Erythroblast (primary cell): ENCODE measurements around the gene CDH22.

Source experiments
- DNase-seq, 2 experiments: peaks; one replicate each; lab custom pipeline; 2025; lab: John Stamatoyannopoulos, UW
- GATA1 ChIP-seq: IDR thresholded peaks from 2 replicates; pipeline ENCODE4 v1.6.1; 2011; ENCODE audit warnings: low read depth, mild to moderate bottlenecking, control low read depth, low read length, moderate library complexity
- POLR2A ChIP-seq: IDR thresholded peaks from 2 replicates; pipeline ENCODE4 v1.6.1; 2011; ENCODE audit warnings: mild to moderate bottlenecking, low read length

CDH22 gene

GRCh38 chr20:46135856-46136633 is 172.3 kb downstream of the CDH22 start:
- TF ChIP-seq GATA1 = no peak
- DNase-seq = no peak

- TF ChIP-seq POLR2A = no peak
- no peak for TF ChIP-seq GATA1
- no peak for DNase-seq
Observed at GRCh38 chr20:46134716-46135115, 173.6 kb downstream of the CDH22 start.

DNA sequence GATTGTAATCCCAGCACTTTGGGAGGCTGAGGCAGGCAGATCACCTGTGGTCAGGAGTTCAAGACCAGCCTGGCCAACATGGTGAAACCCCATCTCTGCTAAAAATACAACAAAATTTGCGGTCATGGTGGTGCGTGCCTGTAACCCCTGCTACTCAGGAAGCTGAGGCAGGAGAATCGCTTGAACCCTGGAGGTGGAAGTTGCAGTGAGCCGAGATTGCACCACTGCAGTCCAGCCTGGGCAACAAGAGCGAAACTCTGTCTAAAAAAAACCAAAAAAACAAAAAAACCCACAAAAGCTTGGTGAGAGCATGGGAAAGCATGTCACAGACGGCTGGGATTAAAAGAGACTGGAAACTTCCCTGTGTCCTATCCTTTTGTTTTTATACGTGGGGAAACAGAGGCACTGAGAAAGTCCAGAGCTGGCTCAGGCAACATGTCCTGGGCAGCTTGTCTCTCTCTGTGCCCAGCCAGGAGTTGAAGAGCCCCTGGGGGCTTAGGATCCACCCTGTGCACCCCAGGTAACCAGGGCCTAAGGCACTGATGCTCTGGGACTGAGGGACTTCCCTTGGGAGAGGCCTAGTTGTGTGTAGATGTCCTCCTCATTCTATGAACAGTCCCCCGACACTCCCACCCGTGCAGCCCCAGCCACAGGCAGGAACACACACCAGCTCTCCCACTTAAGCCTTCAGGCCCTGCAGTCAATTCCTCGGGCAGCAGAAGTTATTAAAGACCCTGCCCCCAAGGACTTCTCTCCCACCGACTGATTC is 174.2 kb downstream of the CDH22 start:
- TF ChIP-seq POLR2A = no peak
- no peak for TF ChIP-seq GATA1

DNA sequence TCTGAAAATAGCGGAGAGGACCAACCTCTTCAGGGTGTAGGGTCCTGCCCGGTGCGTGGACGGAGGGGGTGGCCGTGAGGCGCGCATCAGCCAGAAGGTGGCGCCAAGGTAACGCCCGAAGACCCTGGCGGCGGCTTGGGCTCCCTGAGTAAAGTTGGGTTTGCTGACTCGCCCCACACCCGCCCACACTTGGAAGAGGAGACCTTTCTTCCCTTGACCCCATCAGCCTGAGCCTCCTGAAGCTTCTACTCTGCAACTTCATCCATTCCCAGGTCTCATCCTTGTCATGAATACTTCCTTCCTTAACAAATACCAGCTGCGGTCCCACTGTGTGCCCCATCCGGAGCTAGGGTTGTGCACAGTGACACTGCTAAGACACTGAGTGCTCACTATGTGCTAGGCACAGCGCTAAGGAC is 175.6 kb downstream of the CDH22 start:
- peak; percentile 62 to 74 for DNase-seq
- no peak for TF ChIP-seq GATA1
- no peak for TF ChIP-seq POLR2A

More for the DNA sequence above, 174.2 kb downstream of the CDH22 start:
- DNase-seq = no peak

DNA sequence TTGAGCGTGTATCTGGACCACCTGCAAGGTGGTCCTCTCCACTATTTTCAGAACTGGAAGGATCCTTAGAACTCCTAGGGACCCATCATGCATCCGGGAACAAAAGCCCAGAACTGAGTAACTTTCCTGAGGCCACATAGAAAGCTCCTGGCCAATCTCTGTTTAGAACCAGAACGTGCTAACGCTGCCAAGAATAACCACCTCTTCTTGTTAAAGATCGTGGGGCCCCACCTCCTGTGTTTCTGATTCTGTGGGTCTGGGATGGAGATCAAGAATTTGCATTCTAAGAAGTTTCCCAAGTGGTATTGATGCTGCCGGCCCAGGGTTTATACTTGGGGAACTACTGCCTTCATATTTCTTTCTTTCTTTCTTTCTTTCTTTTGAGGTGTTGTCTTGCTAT is 176.9 kb downstream of the CDH22 start:
- no peak for DNase-seq

GRCh38 chr20:46130534-46130933 is 177.8 kb downstream of the CDH22 start:
- no peak for DNase-seq
- no peak for TF ChIP-seq POLR2A
- TF ChIP-seq GATA1 = no peak

More for the DNA sequence above, 176.9 kb downstream of the CDH22 start:
- no peak for TF ChIP-seq GATA1
- TF ChIP-seq POLR2A = no peak

DNA sequence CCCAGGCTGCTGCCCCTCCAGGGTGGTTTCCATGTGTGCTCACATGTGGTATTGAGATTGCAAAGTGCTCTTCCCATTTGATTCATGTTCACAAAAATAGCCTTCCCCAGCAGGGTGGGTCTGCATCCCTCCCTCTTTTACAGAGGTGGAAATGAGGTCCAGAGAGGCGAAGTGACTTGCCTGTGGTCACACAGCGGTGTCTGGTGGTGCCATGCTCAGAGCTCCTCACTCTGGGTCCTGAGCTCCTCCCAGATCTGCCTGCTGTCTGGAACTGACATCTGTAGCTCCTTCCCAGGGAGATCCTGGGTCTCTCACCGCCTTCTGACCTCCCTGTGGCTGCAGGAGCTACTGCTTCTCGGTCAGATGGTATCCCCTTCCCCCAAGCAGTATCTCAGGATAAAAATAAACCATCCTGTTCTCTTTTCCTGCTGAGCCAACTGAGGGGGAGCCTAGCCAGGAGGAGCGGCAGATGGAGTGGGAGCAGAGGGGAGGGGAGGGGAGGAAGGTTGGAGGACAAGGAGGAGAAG is 178.3 kb downstream of the CDH22 start:
- TF ChIP-seq POLR2A = no peak
- TF ChIP-seq GATA1 = no peak
- DNase-seq = no peak

DNA sequence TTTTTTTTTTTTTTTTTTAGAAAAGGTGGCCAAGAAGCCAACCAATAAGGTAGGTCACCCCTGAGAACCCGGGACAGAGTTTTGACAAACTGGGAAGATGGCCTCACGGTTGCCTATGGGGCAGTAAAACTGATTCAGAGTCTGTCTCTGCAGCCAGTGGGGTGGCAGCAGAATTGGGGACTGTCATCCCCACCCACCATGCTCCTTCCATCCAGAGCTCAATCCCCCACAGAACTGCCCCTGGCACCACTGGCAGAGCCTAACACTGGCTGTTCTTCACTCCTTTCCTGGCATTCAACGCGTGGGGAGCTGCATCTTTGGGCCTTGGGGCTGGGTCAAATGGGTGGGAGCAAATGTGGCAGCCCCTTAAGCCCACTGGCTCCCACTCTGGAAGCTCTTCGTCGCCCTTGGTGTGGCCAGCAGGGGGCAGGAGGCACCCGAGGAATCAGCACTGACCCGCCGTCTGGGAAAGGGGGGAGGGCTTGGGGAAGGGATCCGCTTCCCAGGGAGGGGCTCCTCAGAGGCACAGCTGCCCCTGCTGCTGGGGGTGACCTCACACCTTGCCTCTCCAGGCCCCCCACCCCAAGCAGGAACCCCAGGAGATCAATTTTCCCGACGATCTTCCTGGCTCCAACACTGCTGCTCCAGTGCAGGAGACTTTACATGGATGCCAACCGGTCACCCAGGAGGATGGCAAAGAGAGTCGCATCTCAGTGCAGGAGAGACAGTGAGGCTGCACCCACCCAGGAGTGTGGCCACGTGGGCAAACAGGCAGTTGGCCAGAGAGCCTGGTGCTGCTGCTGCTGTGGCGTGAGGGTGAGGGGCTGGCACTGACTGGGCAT is 179.8 kb downstream of the CDH22 start:
- TF ChIP-seq POLR2A = no peak
- no peak for TF ChIP-seq GATA1
- DNase-seq = peak; percentile 8 to 18

- no peak for TF ChIP-seq POLR2A
- TF ChIP-seq GATA1 = no peak
- DNase-seq = no peak
Observed at GRCh38 chr20:46127396-46128010, 180.8 kb downstream of the CDH22 start.

DNA sequence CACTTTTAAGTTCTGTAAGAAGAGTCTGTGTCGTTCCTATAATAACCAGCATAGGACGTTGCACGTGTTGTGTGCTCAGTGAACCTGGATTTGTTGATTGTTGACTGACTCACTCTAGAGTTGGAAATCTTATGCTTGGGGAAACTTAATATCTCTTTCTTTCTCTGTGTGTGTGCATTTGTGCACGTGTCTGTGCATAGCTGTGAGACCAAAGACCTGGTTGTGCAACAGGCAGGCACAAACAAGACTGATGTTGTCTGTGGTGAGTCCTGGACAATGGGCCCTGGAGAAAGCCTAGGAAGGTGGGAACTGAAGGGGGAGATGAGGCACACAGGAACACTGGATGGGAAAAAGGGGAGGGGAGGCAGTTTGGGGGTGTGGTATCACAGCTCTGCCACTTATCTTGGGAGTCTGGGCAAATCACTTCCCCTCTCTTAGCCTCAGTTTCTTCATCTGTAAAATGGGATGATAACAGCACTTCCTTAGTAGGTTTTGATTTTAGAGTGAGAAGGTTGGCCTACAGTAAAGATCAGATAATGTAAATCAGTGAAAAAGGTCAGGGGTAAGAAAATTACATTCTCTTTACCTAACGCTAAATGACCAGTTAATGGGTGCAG is 181.8 kb downstream of the CDH22 start:
- DNase-seq = no peak
- TF ChIP-seq POLR2A = no peak
- no peak for TF ChIP-seq GATA1
